ENCODE results near the gene MFGE8.
"Not testable (repeated sequence)": the region's sequence is repeated elsewhere in the genome, so short reads cannot be mapped to it uniquely, and the experiment has no call there.

Gene MFGE8

DNA sequence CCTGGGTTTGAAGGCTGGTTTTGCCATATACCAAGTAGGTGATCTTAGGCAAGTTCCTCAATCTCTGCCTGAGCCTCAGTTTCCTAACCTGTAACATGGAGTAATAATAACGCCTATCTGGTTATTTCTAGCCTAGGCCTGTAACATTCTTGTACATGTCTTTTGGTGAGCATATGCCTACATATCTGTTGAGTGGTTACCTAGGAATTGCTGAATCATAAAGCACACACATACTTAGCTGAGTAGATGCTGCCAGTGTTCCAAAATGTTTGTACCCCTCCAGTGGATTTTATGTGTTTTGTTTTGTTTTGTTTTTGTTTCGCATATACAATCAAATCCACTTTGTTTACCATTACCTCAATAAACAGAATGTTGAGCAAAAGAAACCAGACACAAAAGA, 17.4 kb upstream of the MFGE8 start:
- DNase-seq (no peak), ATAC-seq (replicated peaks) (no peak)
- H3K9me3 Mint-ChIP-seq = peaks cover 5 to 11% of the 10 kb centered on the region in 2 donors
- no peaks in the 10 kb centered on the region for H3K4me1 Mint-ChIP-seq
- H3K36me3 Mint-ChIP-seq = peaks cover 0 to 2% of the 10 kb centered on the region in 2 donors
- no peak overlapping the region for H3K4me3 Mint-ChIP-seq
- H3K27me3 Mint-ChIP-seq = peaks cover 23 to 50% of the 10 kb centered on the region in 2 donors
- no peak overlapping the region for H3K27ac Mint-ChIP-seq

DNA sequence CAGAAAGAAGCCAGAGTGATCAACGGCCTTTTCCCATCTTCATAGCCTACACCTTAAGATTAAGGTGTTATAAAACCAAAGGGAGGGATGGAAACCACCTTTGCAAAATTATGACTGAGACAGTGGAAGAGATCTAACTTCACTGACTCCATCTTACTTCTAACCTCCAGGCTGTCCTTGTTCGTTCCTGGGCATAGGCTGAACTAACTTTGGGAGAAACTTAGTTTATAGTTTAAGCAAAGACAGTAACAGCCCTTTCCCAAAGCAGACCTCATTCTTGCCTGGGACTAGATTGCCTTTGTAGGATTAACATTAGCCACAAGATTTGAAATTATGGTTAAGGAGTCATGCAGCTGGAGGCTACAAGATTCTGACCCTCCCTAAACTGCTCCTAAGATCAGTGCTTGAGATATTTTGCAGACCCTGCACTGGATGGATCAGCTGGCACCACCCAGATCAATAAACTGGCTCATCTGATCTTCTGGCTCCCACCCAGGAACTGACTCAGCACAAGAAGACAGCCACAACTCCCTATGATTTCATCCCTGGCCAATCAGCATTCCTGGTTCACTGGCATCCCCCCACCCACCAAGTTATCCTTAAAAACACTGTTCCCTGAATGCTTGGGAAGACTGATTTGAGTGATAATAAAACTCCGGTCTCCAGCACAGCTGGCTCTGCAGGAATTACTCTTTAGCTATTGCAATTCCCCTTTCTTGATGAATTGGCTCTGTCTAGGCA, 16.3 kb upstream of the MFGE8 start:
- H3K27me3 Mint-ChIP-seq = peaks cover 23 to 55% of the 10 kb centered on the region in 2 donors
- H3K27ac Mint-ChIP-seq; DNase-seq; ATAC-seq (replicated peaks); H3K4me3 Mint-ChIP-seq; H3K4me1 Mint-ChIP-seq; H3K36me3 Mint-ChIP-seq: not testable (repeated sequence)
- H3K9me3 Mint-ChIP-seq = peaks cover 7 to 11% of the 10 kb centered on the region in 2 donors

DNA sequence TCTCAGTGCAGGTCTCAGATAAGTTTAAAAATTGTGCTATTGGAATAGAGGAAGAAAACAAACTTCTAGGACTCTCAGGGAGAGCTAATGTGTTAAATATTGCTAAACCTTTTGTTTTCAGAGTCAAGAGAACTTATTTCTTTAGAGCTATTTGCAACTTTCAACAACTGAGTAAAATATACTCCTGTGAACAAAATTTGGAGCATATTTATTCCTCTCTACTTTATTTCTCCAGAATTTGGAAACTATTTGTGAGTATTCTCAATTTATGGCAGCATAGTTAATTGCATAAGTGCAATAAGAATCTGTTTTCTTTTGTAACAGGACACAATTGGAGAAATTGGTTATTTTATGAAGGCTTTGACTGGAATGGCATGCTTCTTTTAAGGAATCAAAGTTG, 15.0 kb upstream of the MFGE8 start:
- not testable (repeated sequence) for H3K4me3 Mint-ChIP-seq; H3K4me1 Mint-ChIP-seq; H3K36me3 Mint-ChIP-seq; H3K9me3 Mint-ChIP-seq; H3K27ac Mint-ChIP-seq; DNase-seq; ATAC-seq (replicated peaks)
- H3K27me3 Mint-ChIP-seq = peaks cover 20 to 46% of the 10 kb centered on the region in 2 donors

DNA sequence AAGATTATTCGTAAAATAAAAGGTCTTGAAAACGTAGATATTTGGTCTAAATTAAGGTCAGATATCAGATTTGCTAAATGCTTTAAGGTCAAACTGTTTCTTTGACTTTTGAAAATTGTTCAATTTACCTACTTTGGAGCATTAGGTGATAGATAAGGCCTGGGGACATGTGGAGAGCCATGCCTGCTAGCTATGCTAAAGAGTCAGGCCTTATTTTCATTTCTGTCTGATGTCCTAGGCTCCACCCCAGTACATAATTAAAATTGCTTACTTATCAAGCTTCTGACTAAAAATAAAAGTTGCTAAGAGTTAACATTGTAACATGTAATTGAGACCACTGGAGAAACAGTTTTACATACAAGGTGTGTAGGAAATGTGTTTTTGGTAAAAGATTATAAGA, 12.5 kb upstream of the MFGE8 start:
- H3K9me3 Mint-ChIP-seq; ATAC-seq (replicated peaks); DNase-seq; H3K4me1 Mint-ChIP-seq; H3K27ac Mint-ChIP-seq; H3K4me3 Mint-ChIP-seq; H3K36me3 Mint-ChIP-seq: not testable (repeated sequence)
- peaks cover 16 to 35% of the 10 kb centered on the region in 2 donors for H3K27me3 Mint-ChIP-seq

DNA sequence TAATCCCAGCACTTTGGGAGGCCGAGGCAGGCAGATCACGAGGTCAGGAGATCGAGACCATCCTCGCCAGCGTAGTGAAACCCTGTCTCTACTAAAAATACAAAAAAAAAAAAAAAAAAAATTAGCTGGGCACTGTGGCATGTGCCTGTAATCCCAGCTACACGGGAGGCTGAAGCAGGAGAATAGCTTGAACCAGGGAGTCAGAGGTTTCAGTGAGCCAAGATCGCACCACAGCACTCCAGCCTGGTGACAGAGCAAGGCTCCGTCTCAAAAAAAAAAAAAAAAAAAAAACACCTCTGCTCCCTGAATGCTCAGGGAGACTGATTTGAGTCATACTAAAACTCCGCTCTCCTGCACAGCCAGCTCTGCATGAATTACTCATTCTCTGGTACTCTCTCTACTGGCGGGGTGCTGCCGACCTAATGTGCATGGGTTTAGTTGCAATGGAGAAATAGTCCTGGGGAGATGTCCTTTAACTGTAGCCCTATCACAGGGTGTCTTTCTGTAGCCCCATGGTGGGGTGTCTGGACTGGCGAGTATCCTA, 7.8 kb upstream of the MFGE8 start:
- not testable (repeated sequence) for H3K4me3 Mint-ChIP-seq, DNase-seq, H3K9me3 Mint-ChIP-seq, H3K36me3 Mint-ChIP-seq, H3K27ac Mint-ChIP-seq
- Mint-ChIP-seq H3K4me1 (peaks cover 7 to 10% of the 10 kb centered on the region in 2 donors), H3K27me3 (peaks cover 35 to 61% of the 10 kb centered on the region in 2 donors)
- peak; percentile 25 to 62 for ATAC-seq (replicated peaks)

DNA sequence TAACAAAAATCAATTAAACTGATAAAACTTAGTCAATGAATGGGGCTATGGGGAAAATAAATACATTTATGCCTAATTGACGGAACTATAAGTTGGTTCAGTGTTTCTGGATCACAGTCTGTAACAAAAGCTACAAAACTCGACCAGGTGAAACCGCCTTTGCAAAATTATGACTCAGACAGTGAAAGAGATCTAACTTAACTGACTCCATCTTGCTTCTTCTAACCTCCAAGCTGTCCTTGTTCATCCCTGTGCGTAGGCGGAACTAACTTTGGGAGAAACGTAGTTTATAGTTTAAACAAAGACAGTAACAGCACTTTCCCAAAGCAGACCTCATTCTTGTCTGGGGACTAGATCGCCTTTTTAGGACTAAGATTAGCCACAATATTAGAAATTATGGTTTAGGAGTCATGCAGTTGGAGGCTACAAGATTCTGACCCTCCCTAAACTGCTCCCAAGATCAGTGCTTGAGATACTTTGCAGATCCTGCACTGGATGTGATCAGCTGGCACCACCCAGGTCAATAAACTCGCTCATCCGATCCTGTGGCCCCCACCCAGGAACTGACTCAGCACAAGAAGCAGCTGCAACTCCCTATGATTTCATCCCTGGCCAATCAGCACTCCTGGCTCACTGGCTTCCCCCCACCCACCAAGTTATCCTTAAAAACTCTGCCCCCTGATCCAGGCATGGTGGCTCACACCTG, 7.2 kb upstream of the MFGE8 start:
- peaks cover 7 to 10% of the 10 kb centered on the region in 2 donors for H3K4me1 Mint-ChIP-seq
- no peak overlapping the region for H3K4me3 Mint-ChIP-seq
- H3K9me3 Mint-ChIP-seq = peaks cover 0 to 2% of the 10 kb centered on the region in 2 donors
- ATAC-seq (replicated peaks) = no peak
- H3K36me3 Mint-ChIP-seq = no peaks in the 10 kb centered on the region
- peaks cover 36 to 61% of the 10 kb centered on the region in 2 donors for H3K27me3 Mint-ChIP-seq
- H3K27ac Mint-ChIP-seq = no peak overlapping the region
- no peak for DNase-seq

DNA sequence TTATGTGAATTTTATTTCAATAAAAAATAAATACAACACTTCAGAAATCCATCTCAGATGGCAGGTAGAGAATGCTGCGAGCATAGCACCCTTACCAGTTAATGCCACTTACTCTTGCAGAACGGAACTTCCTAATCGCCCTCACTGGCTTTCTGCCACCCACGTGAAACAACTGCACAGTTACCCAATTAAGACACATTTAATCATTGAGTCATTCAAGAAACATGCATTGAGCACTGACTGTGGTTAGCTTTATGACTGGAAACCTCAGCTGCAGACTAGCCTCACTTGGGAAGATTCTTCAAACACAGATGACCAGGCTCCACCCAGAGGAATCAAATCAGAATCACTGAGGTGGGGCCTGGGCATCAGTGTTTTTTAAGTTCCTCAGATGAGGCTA, 5.6 kb upstream of the MFGE8 start:
- Mint-ChIP-seq H3K4me3 (no peak overlapping the region), H3K27ac (peak overlapping the region; percentile 14), H3K4me1 (peaks cover 7 to 10% of the 10 kb centered on the region in 2 donors), H3K36me3 (no peaks in the 10 kb centered on the region), H3K9me3 (no peaks in the 10 kb centered on the region), H3K27me3 (peaks cover 33 to 54% of the 10 kb centered on the region in 2 donors)
- peak; percentile 22 for DNase-seq
- ATAC-seq (replicated peaks) = peak; percentile 60 to 89

DNA sequence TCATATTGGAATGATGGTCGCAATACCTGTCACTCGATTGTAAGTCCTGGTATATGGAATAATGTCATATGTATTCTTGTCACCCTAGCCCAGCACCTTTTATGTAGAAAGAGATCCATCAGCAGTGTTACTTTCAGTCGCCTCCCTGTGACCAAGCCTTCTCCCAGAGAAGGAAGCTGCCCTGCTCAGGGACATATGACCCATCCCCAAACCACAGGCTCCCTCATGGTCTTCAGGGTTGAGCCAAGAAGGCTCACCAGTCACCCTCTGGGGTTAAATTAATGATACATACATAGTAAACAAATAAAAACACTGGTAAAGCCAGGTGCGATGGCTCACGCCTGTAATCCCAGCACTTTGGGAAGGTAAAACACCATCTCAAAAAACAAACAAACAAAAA, 4.6 kb upstream of the MFGE8 start:
- peaks cover 32 to 54% of the 10 kb centered on the region in 2 donors for H3K27me3 Mint-ChIP-seq
- H3K4me3 Mint-ChIP-seq = no peak overlapping the region
- DNase-seq (no peak), ATAC-seq (replicated peaks) (no peak)
- H3K27ac Mint-ChIP-seq = no peak overlapping the region
- peaks cover 10 to 19% of the 10 kb centered on the region in 2 donors for H3K4me1 Mint-ChIP-seq
- no peaks in the 10 kb centered on the region for H3K9me3 Mint-ChIP-seq
- no peaks in the 10 kb centered on the region for H3K36me3 Mint-ChIP-seq

DNA sequence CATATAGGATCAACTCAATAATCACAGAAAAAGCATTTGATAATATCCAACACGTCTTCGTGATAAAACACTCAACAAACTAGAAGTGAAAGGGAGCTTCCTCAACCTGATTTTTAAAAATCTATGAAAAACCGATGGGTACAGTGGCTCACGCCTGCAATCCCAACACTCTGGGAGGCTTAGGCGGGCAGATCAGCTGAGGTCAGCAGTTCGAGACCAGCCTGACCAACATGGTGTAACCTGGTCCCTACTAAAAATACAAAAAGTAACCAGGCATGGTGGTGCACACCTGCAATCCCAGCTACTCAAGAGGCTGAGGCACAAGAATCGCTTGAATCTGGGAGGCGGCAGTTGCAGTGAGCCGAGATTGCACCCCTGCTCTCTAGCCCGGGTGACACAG, 2.2 kb upstream of the MFGE8 start:
- DNase-seq = no peak
- no peaks in the 10 kb centered on the region for H3K36me3 Mint-ChIP-seq

DNA sequence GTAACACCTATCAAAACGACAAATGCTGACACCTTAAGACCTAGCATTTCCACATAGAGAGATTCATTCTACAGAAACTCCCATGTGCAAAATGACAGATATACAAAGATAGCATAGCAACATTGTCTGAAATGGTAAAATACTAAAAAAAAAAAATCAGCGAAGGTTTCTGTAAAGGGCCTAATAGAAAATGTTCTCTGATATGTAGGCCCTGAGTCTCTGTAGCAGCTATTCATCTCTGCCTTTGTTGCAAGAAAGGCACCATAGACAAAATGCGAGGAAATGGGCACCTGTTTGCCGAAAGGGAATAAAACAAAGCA, 631 bp upstream of the MFGE8 start:
- Mint-ChIP-seq H3K36me3 (no peaks in the 10 kb centered on the region), H3K9me3 (no peaks in the 10 kb centered on the region), H3K27me3 (peaks cover 13 to 27% of the 10 kb centered on the region in 2 donors), H3K27ac (peak overlapping the region; percentile 79), H3K4me3 (peak overlapping the region; percentile 86 to 90), H3K4me1 (peaks cover 13 to 29% of the 10 kb centered on the region in 2 donors)
- ATAC-seq (replicated peaks) (no peak), DNase-seq (no peak)

More for the DNA sequence above, 2.2 kb upstream of the MFGE8 start:
- Mint-ChIP-seq H3K27me3 (peaks cover 21 to 39% of the 10 kb centered on the region in 2 donors), H3K4me3 (no peak overlapping the region), H3K9me3 (no peaks in the 10 kb centered on the region), H3K27ac (no peak overlapping the region), H3K4me1 (peaks cover 13 to 30% of the 10 kb centered on the region in 2 donors)
- no peak for ATAC-seq (replicated peaks)

DNA sequence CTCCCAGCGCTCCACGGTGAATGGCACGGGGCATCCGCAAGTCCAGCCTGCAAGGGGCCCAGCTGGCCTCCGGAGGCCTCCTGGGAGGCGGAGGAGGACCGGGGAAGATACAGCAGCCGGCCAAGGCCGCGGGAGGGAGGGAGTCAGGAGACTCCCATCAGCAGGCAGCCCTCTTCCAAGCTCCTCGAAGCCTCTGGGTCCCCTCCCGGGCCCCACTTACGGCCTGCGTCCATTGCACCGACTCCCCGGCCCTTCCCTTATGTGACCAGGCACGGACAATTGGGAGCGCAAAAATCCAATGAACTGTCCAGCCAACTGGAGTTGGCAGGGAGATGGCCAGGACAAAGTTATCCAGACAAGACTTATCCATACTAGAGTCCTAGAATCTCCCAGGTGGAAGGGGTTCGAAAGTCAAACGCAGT, 668 bp downstream of the MFGE8 start:
- peaks cover 13 to 27% of the 10 kb centered on the region in 2 donors for H3K4me1 Mint-ChIP-seq

DNA sequence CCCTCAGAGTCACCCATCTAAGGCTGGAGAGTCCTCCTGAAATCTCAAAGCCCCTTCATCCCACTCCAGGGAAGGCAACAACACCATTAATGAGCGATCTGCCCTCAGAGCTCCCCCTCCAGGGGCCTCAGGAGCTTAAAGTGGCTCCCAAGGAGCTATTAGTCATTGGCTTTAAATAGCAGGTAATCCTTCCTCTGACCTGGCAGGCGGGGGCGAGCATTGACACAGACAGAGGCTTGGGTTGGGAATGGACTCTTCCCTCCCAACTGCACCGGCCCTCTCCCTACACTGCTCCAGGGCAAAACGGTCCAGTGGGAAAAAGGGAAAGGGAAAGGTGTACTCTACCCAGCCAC, 1.4 kb downstream of the MFGE8 start:
- Mint-ChIP-seq H3K36me3 (no peaks in the 10 kb centered on the region), H3K4me3 (peak overlapping the region; percentile 62 to 90), H3K27me3 (peaks cover 4 to 10% of the 10 kb centered on the region in 2 donors), H3K27ac (no peak overlapping the region), H3K4me1 (peaks cover 13 to 27% of the 10 kb centered on the region in 2 donors), H3K9me3 (no peaks in the 10 kb centered on the region)
- no peak for ATAC-seq (replicated peaks)
- no peak for DNase-seq

More for the DNA sequence above, 668 bp downstream of the MFGE8 start:
- no peaks in the 10 kb centered on the region for H3K36me3 Mint-ChIP-seq
- H3K27me3 Mint-ChIP-seq = peaks cover 5 to 16% of the 10 kb centered on the region in 2 donors
- no peak overlapping the region for H3K27ac Mint-ChIP-seq
- DNase-seq = no peak
- H3K9me3 Mint-ChIP-seq = no peaks in the 10 kb centered on the region
- ATAC-seq (replicated peaks) = no peak
- H3K4me3 Mint-ChIP-seq = peak overlapping the region; percentile 86 to 90

DNA sequence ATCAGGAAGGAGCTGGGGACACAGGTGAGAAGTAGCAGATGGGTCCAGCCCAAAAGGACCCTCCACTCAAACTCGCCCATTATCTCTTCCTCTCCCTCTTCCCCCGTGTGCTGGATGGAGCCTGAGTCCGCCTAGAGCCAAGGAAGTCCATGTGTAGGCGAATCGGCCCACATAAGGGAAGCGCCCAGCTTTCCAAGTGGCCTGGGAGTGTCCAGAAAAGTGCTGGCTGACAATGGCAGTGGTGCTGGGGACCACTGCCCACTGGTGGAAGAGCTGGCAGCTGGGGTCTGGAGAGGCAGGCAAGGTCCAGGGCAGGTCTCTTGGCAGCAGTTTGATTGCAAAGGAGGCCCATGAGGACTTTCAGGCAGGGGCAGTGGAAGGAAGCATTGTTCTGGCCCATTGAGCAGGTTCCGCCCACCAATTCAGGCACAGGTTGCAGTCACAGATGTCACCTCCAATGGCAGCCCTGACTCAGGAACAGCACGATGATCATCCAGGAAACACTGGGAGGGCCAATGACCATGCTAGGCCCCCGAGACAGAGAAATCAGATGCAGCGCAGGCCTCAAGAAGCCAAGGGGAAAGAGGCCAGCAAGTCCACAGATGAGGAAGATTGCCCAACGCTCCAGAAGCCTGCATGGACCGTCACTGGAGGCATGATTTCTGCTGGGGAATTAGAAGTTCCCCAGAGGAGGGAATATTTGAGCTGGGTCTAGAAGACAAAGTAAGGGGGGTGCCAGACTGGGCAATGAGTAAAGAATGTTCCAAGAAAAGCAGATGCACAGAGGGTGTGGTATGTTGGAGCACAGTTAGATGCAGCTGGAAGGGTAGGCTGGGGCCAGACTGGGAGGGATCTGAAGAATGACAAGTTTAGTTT, 3.0 kb downstream of the MFGE8 start:
- ATAC-seq (replicated peaks) (no peak), DNase-seq (no peak)
- no peaks in the 10 kb centered on the region for H3K9me3 Mint-ChIP-seq
- no peak overlapping the region for H3K4me3 Mint-ChIP-seq
- H3K36me3 Mint-ChIP-seq = no peaks in the 10 kb centered on the region
- H3K27ac Mint-ChIP-seq = no peak overlapping the region
- no peaks in the 10 kb centered on the region for H3K27me3 Mint-ChIP-seq
- H3K4me1 Mint-ChIP-seq = peaks cover 13 to 27% of the 10 kb centered on the region in 2 donors
